CD14-positive monocyte (primary cell): ENCODE data around the gene ELK1. TPM values are rescaled to one million over a fixed set of nuclear protein-coding genes. Genes with fewer than 3 reads are reported as not detected.

Experiments
- DNase-seq, 3 donors: peaks; one replicate each; pipeline ENCODE4 v3.0.0-alpha.2; 2011 to 2022
- H2AFZ ChIP-seq: 2 replicates; pipeline ENCODE4 v1.6.0; 2012; ENCODE audit warnings: mild to moderate bottlenecking, low read depth, low read length, inconsistent platforms; ENCODE audit not compliant: insufficient read depth, poor library complexity, severe bottlenecking
- H3K27ac ChIP-seq, 2 donors: 1 replicate in 1 of 2; 2 replicates in 1 of 2; pipeline ENCODE4 v1.5.1; 2012 to 2013; ENCODE audit warnings: low read length in 2 of 2, control low read depth in 1 of 2, inconsistent platforms in 1 of 2, low read depth in 1 of 2, mild to moderate bottlenecking in 1 of 2
- H3K27me3 ChIP-seq, 2 donors: one replicate each; pipeline versions ENCODE4 v1.6.0 to v1.6.1; 2011 to 2013; ENCODE audit warnings: low read length in 2 of 2; ENCODE audit not compliant: control insufficient read depth in 2 of 2, insufficient read depth in 2 of 2
- H3K36me3 ChIP-seq, 2 donors: replicated peaks in 1 of 2; 1 replicate in 1 of 2; 2 replicates in 1 of 2; pipeline versions ENCODE4 v1.5.1 to v1.6.1; 2012 to 2013; ENCODE audit warnings: low read length in 2 of 2, control low read depth in 1 of 2, inconsistent platforms in 1 of 2, mild to moderate bottlenecking in 1 of 2; ENCODE audit not compliant: insufficient read depth in 2 of 2, control insufficient read depth in 1 of 2
- H3K4me1 ChIP-seq, 2 donors: 1 replicate in 1 of 2; 2 replicates in 1 of 2; pipeline versions ENCODE4 v1.5.1 to v1.6.1; 2012 to 2013; ENCODE audit warnings: low read length in 2 of 2, control low read depth in 1 of 2, inconsistent platforms in 1 of 2, mild to moderate bottlenecking in 1 of 2, moderate library complexity in 1 of 2; ENCODE audit not compliant: insufficient read depth in 2 of 2, control insufficient read depth in 1 of 2
- H3K4me2 ChIP-seq: replicated peaks from 2 replicates; pipeline ENCODE3; 2012; ENCODE audit warnings: low read length, moderate library complexity, mild to moderate bottlenecking; ENCODE audit not compliant: poor library complexity, severe bottlenecking; ENCODE audit errors: extremely low read depth
- H3K4me3 ChIP-seq, 3 experiments: fragments of 200-600 bp in 1 of 3; sonication (generic) in 1 of 3; replicated peaks in 1 of 3; 1 replicate in 2 of 3; 2 replicates in 1 of 3; pipeline ENCODE4 v1.5.1; 2011 to 2013; ENCODE audit warnings: low read length in 3 of 3, mild to moderate bottlenecking in 3 of 3, control low read depth in 2 of 3, low read depth in 2 of 3, inconsistent platforms in 1 of 3, moderate library complexity in 1 of 3
- H3K79me2 ChIP-seq: 2 replicates; pipeline ENCODE4 v1.6.0; 2012; ENCODE audit warnings: mild to moderate bottlenecking, control low read depth, inconsistent platforms, low read length, moderate library complexity; ENCODE audit not compliant: insufficient read depth
- H3K9ac ChIP-seq: 2 replicates; pipeline ENCODE4 v1.6.0; 2017; ENCODE audit warnings: low read length, mild to moderate bottlenecking; ENCODE audit not compliant: insufficient read depth, poor library complexity, severe bottlenecking
- H3K9me3 ChIP-seq, 2 donors: replicated peaks in 1 of 2; 1 replicate in 1 of 2; 2 replicates in 1 of 2; pipeline versions ENCODE4 v1.5.1 to v1.6.1; 2012 to 2013; ENCODE audit warnings: low read length in 2 of 2, control low read depth in 1 of 2; ENCODE audit not compliant: control insufficient read depth in 1 of 2, insufficient read depth in 1 of 2
- H4K20me1 ChIP-seq: 2 replicates; pipeline ENCODE4 v1.6.0; 2012; ENCODE audit warnings: mild to moderate bottlenecking, low read length, control low read depth, moderate library complexity; ENCODE audit not compliant: insufficient read depth
- H3K27ac Mint-ChIP-seq, 7 donors: one replicate each; pipeline ENCODE4 v1.8.0; 2020; ENCODE audit warnings: mild to moderate bottlenecking in 7 of 7, mixed read lengths in 7 of 7, moderate library complexity in 6 of 7, inconsistent platforms in 2 of 7
- H3K27me3 Mint-ChIP-seq, 3 donors: one replicate each; pipeline ENCODE4 v1.8.0; 2021 to 2022; ENCODE audit warnings: low read depth in 3 of 3, mild to moderate bottlenecking in 3 of 3, mixed read lengths in 3 of 3, moderate library complexity in 3 of 3, inconsistent platforms in 1 of 3
- H3K36me3 Mint-ChIP-seq, 2 donors: one replicate each; pipeline ENCODE4 v1.8.0; 2020; ENCODE audit warnings: mixed read lengths in 2 of 2, inconsistent platforms in 1 of 2, mild to moderate bottlenecking in 1 of 2
- H3K4me1 Mint-ChIP-seq: one replicate; pipeline ENCODE4 v1.8.0; 2020; ENCODE audit warnings: mild to moderate bottlenecking, mixed read lengths
- H3K4me3 Mint-ChIP-seq, 2 donors: one replicate each; pipeline ENCODE4 v1.8.0; 2020; ENCODE audit warnings: mild to moderate bottlenecking in 2 of 2, mixed read lengths in 2 of 2, moderate library complexity in 1 of 2
- H3K9me3 Mint-ChIP-seq, 7 donors: one replicate each; pipeline ENCODE4 v1.8.0; 2020 to 2022; ENCODE audit warnings: mixed read lengths in 7 of 7, mild to moderate bottlenecking in 6 of 7, moderate library complexity in 6 of 7, inconsistent platforms in 2 of 7
- WGBS: methylation state at CpG from one replicate; pipeline ENCODE4 v1.1.5; 2013; ENCODE audit warnings: missing lambda C conversion rate; ENCODE audit not compliant: insufficient coverage; 5-methylcytosine and 5-hydroxymethylcytosine counted together
- intact Hi-C, 2 donors: fragments of 100-400 bp; cut with micrococcal nuclease; formaldehyde crosslinking; loops; one replicate each; pipeline versions ENCODE4 v1.15.0 to v1.15.1; 2023
- polyA plus RNA-seq, 3 donors: library from polyadenylated mRNA; depleted of rRNA in 1 of 3; unstranded in 2 of 3; stranded (reverse) in 1 of 3; fragments of 300-500 nt in 2 of 3; fragments of >200 nt in 1 of 3; fragmentation: Illumina TruSeq in 2 of 3; gene quantifications; 1 replicate in 2 of 3; 2 replicates in 1 of 3; pipeline ENCODE4 v1.2.3, GENCODE V29; 2012 to 2021
- TF ChIP-seq, protein P1 (sequence below): fragments of 200-600 bp; IDR thresholded peaks from one replicate; pipeline ENCODE4 v1.8.0; 2022; ENCODE audit warnings: antibody characterized with exemption, mild to moderate bottlenecking

ELK1 gene
- polyA plus RNA-seq, 3 donors, result 9.5 to 11.9 (median 10.7) TPM

DNA sequence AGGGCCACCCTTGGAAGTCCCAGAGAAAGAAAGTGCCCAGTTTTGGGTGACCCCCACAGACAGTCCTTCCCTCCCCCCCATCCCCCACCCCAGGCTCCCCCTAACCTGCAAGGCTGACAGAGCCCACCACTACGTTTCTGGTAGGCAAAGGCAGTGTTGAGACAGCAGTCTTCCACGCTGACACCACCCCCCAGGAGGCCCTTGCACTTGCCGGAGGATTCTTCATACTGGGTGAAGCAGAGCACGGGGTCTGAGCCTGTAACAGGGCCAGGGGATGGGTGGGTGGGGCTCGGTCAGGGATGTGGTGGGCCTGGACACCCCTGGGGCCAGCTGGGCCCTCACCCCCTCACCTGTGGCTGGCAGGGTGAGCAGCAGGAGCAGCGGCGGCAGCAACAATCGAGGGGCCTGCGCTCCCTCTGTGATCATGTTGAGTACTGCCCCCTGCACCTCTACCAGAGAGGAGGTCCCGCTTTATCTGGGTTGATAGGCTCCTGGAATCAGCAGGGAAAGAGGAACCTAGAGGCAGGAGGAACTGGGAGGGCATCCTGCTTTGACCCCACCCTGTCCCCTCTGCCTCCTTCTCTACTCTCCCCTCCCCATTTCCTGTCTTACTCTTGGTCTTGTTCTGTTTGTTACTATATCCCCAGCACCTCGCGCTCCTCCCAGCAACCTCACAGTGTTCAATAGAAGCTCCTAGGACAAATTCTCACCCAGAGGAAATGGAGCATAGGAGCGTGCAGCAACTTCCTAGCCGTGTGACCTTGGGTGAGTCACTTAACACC, 20.8 kb downstream of the ELK1 start, which contains the start of gene CFP:
Gene CFP (minus strand): TSS at position 512 of the 782 bp plus-strand sequence. CDS start 86 bp downstream, at position 426.
- Histone ChIP-seq H2AFZ (no peak within 1 kb of the TSS), H3K4me3 (peak within 1 kb of the TSS; percentile 70 to 90 (median 79)), H3K36me3 (peaks cover 36 to 37% of the 10 kb centered on the region in 2 donors), H3K4me1 (peaks cover 89 to 92% of the 10 kb centered on the region in 2 donors), H3K9me3 (no peaks in the 10 kb centered on the region), H3K4me2 (peak within 1 kb of the TSS; percentile 75), H3K9ac (peak within 1 kb of the TSS; percentile 66), H4K20me1 (peaks cover 37% of the 10 kb centered on the region), H3K79me2 (peaks cover 38% of the 10 kb centered on the region), H3K27me3 (no peaks in the 10 kb centered on the region), H3K27ac (peak within 1 kb of the TSS; percentile 88 to 96)
- intact Hi-C loops, result loop anchor here (5.0 kb wide), 3 partner anchors 42 to 52 kb away; partner anchors contain the start of gene TIMP1 (in 1 of the 2)
- peak in 2 of 3 donors; percentile 50 to 52 for DNase-seq
- Mint-ChIP-seq H3K27me3 (peaks cover 0 to 3% (median 0%) of the 10 kb centered on the region in 3 donors), H3K36me3 (peaks cover 35 to 42% of the 10 kb centered on the region in 2 donors), H3K9me3 (peaks cover 0 to 3% (median 0%) of the 10 kb centered on the region in 7 donors), H3K4me3 (peak within 1 kb of the TSS; percentile 82 to 92), H3K27ac (peak within 1 kb of the TSS in 6 of 7 donors; percentile 90 to 97 (median 95)), H3K4me1 (peaks cover 60% of the 10 kb centered on the region)
- WGBS, result 0% methylated on average over 1 of the region's 14 CpGs
- TF ChIP-seq, protein P1, sequence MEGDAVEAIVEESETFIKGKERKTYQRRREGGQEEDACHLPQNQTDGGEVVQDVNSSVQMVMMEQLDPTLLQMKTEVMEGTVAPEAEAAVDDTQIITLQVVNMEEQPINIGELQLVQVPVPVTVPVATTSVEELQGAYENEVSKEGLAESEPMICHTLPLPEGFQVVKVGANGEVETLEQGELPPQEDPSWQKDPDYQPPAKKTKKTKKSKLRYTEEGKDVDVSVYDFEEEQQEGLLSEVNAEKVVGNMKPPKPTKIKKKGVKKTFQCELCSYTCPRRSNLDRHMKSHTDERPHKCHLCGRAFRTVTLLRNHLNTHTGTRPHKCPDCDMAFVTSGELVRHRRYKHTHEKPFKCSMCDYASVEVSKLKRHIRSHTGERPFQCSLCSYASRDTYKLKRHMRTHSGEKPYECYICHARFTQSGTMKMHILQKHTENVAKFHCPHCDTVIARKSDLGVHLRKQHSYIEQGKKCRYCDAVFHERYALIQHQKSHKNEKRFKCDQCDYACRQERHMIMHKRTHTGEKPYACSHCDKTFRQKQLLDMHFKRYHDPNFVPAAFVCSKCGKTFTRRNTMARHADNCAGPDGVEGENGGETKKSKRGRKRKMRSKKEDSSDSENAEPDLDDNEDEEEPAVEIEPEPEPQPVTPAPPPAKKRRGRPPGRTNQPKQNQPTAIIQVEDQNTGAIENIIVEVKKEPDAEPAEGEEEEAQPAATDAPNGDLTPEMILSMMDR, result no peak

DNA sequence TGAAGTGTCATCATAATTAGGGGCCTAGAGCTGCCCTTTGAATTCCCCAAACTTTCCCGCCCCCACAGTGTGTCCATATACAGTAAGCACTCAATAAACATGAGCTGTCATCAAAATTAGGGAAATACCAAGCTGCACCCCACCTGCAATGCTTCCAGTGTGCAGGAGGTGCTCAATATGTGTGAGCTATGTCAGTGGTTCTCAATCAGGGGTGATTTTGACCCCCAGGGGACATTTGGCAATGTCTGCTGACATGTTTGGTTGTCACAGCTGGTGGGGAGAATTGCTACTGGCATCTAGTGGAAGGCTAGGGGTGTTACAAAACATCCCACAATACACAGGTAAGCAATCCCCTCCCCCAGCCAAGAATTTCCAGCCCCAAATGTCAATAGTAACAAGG, 21.4 kb downstream of the ELK1 start:
- TF ChIP-seq, protein P1, result no peak
- Mint-ChIP-seq H3K27ac (peak overlapping the region in 6 of 7 donors; percentile 73 to 95 (median 83)), H3K4me1 (peaks cover 64% of the 10 kb centered on the region), H3K9me3 (peaks cover 0 to 3% (median 0%) of the 10 kb centered on the region in 7 donors), H3K36me3 (peaks cover 38 to 46% of the 10 kb centered on the region in 2 donors), H3K4me3 (peak overlapping the region; percentile 82 to 92), H3K27me3 (peaks cover 0 to 3% (median 2%) of the 10 kb centered on the region in 3 donors)
- H3K4me3 ChIP-seq, result peak overlapping the region; percentile 70 to 90 (median 79)
- peaks cover 44% of the 10 kb centered on the region for H4K20me1 ChIP-seq
- no peaks in the 10 kb centered on the region for H3K27me3 ChIP-seq
- peaks cover 87 to 92% of the 10 kb centered on the region in 2 donors for H3K4me1 ChIP-seq
- peak overlapping the region; percentile 75 for H3K4me2 ChIP-seq
- H3K27ac ChIP-seq, result peak overlapping the region; percentile 88 to 96
- intact Hi-C loops, result loop anchor here in 1 of 2 donors (5.0 kb wide), 1 partner anchor 42 kb away; no protein-coding TSS in a partner anchor
- H3K36me3 ChIP-seq, result peaks cover 38 to 39% of the 10 kb centered on the region in 2 donors
- H2AFZ ChIP-seq, result no peak overlapping the region
- H3K9ac ChIP-seq, result peak overlapping the region; percentile 66
- H3K9me3 ChIP-seq, result no peaks in the 10 kb centered on the region
- DNase-seq, result peak in 1 of 3 donors; percentile 54
- no CpG with 5 or more reads among the region's 1 CpG for WGBS
- peaks cover 38% of the 10 kb centered on the region for H3K79me2 ChIP-seq
